ENCODE measurements around the gene TIGIT. TPM values are rescaled to one million over a fixed set of nuclear protein-coding genes. Genes with fewer than 3 reads are reported as not detected.

TIGIT gene
- total RNA-seq, 6 experiments from 2014 or later: not detected

DNA sequence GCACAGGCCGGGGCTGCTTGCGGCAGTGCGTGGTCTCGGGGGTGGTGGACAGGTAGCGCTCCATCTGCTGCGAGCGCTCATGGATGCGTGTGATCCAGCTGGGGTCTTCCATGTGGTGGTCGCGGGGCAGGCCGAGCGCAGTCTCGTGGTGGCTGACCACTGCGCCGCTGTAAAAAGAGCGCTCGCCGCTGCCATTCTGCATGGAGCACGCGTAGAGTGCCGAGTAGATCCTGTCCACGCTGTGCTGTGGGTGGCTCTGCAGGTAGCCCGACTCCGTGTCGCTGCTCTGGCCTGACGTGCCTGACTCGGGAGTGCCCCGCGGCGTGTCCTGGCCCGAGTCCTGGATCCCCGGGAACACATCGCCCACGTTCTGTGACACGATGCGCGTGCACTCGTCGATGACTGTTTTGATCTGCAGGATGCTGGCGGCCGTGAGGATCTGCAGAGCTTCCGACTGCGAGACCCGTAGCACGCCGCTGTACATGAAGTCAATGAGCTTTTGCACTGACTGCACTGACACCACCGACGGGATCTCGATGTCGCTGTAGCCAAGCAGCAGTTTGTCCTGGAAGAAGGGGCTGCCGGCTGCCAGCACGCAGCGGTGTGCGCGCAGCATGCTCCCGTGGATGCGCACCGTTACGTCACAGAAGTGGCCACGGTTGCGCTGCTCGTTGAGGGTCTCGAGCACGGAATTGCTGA lies 57.4 kb downstream of the TIGIT start:
- Mint-ChIP-seq H3K4me3 (no peak overlapping the region; the same call in 1 of the 2 replicates), H3K27me3 (ENCODE audit: insufficient read depth) (no peaks in the 10 kb centered on the region), H3K36me3 (ENCODE audit: low read depth) (peaks cover 17% of the 10 kb centered on the region), H3K4me1 (ENCODE audit: low read depth) (no peaks in the 10 kb centered on the region), H3K9me3 (no peaks in the 10 kb centered on the region), H3K27ac (no peak overlapping the region)
- TF ChIP-seq, protein P1, sequence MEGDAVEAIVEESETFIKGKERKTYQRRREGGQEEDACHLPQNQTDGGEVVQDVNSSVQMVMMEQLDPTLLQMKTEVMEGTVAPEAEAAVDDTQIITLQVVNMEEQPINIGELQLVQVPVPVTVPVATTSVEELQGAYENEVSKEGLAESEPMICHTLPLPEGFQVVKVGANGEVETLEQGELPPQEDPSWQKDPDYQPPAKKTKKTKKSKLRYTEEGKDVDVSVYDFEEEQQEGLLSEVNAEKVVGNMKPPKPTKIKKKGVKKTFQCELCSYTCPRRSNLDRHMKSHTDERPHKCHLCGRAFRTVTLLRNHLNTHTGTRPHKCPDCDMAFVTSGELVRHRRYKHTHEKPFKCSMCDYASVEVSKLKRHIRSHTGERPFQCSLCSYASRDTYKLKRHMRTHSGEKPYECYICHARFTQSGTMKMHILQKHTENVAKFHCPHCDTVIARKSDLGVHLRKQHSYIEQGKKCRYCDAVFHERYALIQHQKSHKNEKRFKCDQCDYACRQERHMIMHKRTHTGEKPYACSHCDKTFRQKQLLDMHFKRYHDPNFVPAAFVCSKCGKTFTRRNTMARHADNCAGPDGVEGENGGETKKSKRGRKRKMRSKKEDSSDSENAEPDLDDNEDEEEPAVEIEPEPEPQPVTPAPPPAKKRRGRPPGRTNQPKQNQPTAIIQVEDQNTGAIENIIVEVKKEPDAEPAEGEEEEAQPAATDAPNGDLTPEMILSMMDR (IDR thresholded peaks at IDR 0.05): no peak
- no peak for DNase-seq

DNA sequence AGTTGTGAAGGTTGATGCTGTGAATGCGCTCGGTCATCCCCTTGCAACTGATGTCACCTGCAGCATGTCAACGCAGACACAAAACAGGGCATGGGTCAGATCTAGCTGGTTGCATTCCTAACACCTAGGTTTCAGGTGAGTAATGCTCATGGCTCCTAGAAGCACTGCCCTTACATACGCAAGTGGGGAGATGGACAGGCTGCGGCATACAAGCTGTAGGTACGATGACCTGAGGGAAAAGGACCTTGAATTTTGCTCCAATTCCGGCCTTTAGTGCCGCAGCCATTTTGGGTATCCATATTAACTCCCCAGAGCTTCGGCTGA lies 58.0 kb downstream of the TIGIT start:
- peaks cover 17% of the 10 kb centered on the region for H3K36me3 Mint-ChIP-seq (ENCODE audit: low read depth)
- no peaks in the 10 kb centered on the region for H3K27me3 Mint-ChIP-seq (ENCODE audit: insufficient read depth)
- no peak for DNase-seq
- H3K27ac Mint-ChIP-seq: no peak overlapping the region
- no peaks in the 10 kb centered on the region for H3K4me1 Mint-ChIP-seq (ENCODE audit: low read depth)
- no peaks in the 10 kb centered on the region for H3K9me3 Mint-ChIP-seq
- no peak overlapping the region for H3K4me3 Mint-ChIP-seq
- TF ChIP-seq, protein P1 (IDR thresholded peaks at IDR 0.05): no peak

GRCh38 chr3:114355653-114356052 lies 61.8 kb downstream of the TIGIT start:
- H3K27ac Mint-ChIP-seq: no peak overlapping the region
- H3K4me1 Mint-ChIP-seq (ENCODE audit: low read depth): no peaks in the 10 kb centered on the region

GRCh38 chr3:114356066-114356465 lies 62.2 kb downstream of the TIGIT start:
- Mint-ChIP-seq H3K4me1 (ENCODE audit: low read depth) (no peaks in the 10 kb centered on the region), H3K4me3 (no peak overlapping the region), H3K27me3 (ENCODE audit: insufficient read depth) (no peaks in the 10 kb centered on the region), H3K36me3 (ENCODE audit: low read depth) (peaks cover 1% of the 10 kb centered on the region; the same call in 1 of the 2 replicates), H3K27ac (no peak overlapping the region), H3K9me3 (no peaks in the 10 kb centered on the region)
- DNase-seq: no peak
- TF ChIP-seq, protein P1 (IDR thresholded peaks at IDR 0.05): no peak

More at GRCh38 chr3:114355653-114356052, 61.8 kb downstream of the TIGIT start:
- Mint-ChIP-seq H3K9me3 (no peaks in the 10 kb centered on the region), H3K4me3 (no peak overlapping the region), H3K27me3 (ENCODE audit: insufficient read depth) (no peaks in the 10 kb centered on the region), H3K36me3 (ENCODE audit: low read depth) (peaks cover 5% of the 10 kb centered on the region; the same call in 1 of the 2 replicates)
- no peak for DNase-seq
- TF ChIP-seq, protein P1 (IDR thresholded peaks at IDR 0.05): no peak

DNA sequence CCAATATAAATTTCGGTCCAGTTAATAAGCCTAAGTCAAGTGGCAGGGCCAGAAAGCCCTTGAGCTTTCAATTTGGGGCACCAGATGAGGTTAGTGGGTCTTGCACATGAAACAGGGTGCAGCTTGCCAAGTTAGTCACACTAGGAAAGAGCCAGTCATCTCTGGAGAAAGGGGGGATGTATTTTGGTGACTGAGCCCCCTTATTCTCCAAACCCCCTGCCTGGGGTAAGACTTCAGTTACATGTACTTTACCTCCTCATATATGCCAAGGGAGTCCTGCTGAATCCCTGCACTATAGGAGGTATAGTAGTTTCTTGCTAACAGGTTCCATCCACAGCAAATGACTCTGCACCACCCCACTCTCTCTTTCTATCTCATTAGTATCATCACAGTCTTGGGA lies 62.7 kb downstream of the TIGIT start:
- Mint-ChIP-seq H3K36me3 (ENCODE audit: low read depth) (no peaks in the 10 kb centered on the region), H3K4me1 (ENCODE audit: low read depth) (no peaks in the 10 kb centered on the region), H3K27ac (no peak overlapping the region), H3K9me3 (no peaks in the 10 kb centered on the region), H3K27me3 (ENCODE audit: insufficient read depth) (no peaks in the 10 kb centered on the region), H3K4me3 (no peak overlapping the region)
- TF ChIP-seq, protein P1 (IDR thresholded peaks at IDR 0.05): no peak
- no peak for DNase-seq

Other genes with a start within 250 kb of the TIGIT start
- gene CCDC191, start 237.5 kb upstream of the TIGIT start, total RNA-seq (2021; fragmentation: NEBNext Ultra II Directional; extraction: Animal tissue kit (Norgen Biotek cat#: 25700)): 1 to 10 TPM in 4 of 6 experiments, under 1 TPM in 2; 0.83 to 1.5 (median 1.2) TPM
- gene QTRT2, start 237.3 kb upstream of the TIGIT start, total RNA-seq (2021; fragmentation: NEBNext Ultra II Directional; extraction: Animal tissue kit (Norgen Biotek cat#: 25700)): 10 to 100 TPM; 18.1 to 23.2 (median 22.0) TPM
- not detected for gene DRD3, start 115.0 kb upstream of the TIGIT start, total RNA-seq (2021; fragmentation: NEBNext Ultra II Directional; extraction: Animal tissue kit (Norgen Biotek cat#: 25700))
- gene ZNF80, start 56.5 kb upstream of the TIGIT start, total RNA-seq (2021; fragmentation: NEBNext Ultra II Directional; extraction: Animal tissue kit (Norgen Biotek cat#: 25700)): not detected

Measured in HFFc6 (cell line).